ENCODE data around the gene AATK. TPM values are rescaled to one million over a fixed set of nuclear protein-coding genes. Genes with fewer than 3 reads are reported as not detected.
"Not testable (repeated sequence)": the region's sequence is repeated elsewhere in the genome, so short reads cannot be mapped to it uniquely, and the experiment has no call there.

AATK gene
- total RNA-seq, 4 donors from 2014 or later, result 0.51 to 5.9 (median 3.0) TPM

DNA sequence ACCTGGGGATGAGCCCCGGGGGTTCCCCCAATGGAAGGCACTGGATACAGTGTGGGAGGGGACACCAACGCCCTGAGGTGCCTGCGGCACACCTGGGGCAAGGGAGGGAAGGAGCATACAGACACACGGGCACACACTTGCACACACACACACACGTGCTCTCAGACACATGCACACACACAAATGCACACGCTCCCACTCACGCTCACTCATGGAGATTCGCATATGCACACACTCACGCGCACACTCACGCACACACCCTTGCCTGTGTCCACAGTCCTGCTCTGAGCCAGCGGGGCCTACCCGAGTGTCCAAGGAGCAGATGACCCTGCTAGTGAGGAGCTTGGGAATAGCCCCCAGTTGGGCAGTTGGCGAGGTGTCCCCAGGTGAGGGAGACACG, 17.4 kb downstream of the AATK start:
- Histone ChIP-seq H3K27ac (no peak overlapping the region), H3K36me3 (no peaks in the 10 kb centered on the region), H3K9me3 (no peaks in the 10 kb centered on the region), H3K27me3 (no peaks in the 10 kb centered on the region), H3K4me3 (no peak overlapping the region), H3K4me1 (no peaks in the 10 kb centered on the region)
- TF ChIP-seq, protein P1, sequence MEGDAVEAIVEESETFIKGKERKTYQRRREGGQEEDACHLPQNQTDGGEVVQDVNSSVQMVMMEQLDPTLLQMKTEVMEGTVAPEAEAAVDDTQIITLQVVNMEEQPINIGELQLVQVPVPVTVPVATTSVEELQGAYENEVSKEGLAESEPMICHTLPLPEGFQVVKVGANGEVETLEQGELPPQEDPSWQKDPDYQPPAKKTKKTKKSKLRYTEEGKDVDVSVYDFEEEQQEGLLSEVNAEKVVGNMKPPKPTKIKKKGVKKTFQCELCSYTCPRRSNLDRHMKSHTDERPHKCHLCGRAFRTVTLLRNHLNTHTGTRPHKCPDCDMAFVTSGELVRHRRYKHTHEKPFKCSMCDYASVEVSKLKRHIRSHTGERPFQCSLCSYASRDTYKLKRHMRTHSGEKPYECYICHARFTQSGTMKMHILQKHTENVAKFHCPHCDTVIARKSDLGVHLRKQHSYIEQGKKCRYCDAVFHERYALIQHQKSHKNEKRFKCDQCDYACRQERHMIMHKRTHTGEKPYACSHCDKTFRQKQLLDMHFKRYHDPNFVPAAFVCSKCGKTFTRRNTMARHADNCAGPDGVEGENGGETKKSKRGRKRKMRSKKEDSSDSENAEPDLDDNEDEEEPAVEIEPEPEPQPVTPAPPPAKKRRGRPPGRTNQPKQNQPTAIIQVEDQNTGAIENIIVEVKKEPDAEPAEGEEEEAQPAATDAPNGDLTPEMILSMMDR (IDR thresholded peaks at IDR 0.05), result no peak
- TF ChIP-seq POLR2A (IDR thresholded peaks at IDR 0.05), result no peak
- intact Hi-C loops (cut with DNase I; ENCODE audit: low total_unique reads), result no loop called here
- DNase-seq, result no peak

DNA sequence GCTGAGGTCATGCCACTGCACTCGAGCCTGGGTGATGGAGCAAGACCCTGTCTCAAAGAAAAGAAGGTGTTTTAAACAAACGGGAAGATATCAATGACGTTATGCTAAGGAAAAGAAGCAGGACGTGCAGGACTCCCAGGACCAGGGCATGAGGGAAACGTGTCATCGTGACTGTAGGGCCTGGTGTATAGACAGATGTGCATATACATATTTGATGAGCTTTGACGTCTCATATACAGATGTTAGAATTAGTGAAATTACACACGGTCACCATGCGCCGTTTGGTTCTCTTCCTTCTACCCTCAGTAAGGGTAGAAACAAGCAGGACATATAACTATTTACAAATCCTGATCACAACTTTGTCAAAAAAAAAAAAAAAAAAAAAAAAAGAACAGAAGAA, 18.3 kb downstream of the AATK start:
- TF ChIP-seq, protein P1 (IDR thresholded peaks at IDR 0.05), result no peak
- TF ChIP-seq POLR2A (IDR thresholded peaks at IDR 0.05), result no peak
- no peaks in the 10 kb centered on the region for H3K9me3 ChIP-seq
- intact Hi-C loops (cut with DNase I; ENCODE audit: low total_unique reads), result no loop called here
- no peaks in the 10 kb centered on the region for H3K36me3 ChIP-seq
- H3K4me1 ChIP-seq, result peaks cover 0 to 4% of the 10 kb centered on the region in 2 donors
- no peak for DNase-seq
- no peak overlapping the region for H3K4me3 ChIP-seq
- no peaks in the 10 kb centered on the region for H3K27me3 ChIP-seq
- no peak overlapping the region for H3K27ac ChIP-seq

DNA sequence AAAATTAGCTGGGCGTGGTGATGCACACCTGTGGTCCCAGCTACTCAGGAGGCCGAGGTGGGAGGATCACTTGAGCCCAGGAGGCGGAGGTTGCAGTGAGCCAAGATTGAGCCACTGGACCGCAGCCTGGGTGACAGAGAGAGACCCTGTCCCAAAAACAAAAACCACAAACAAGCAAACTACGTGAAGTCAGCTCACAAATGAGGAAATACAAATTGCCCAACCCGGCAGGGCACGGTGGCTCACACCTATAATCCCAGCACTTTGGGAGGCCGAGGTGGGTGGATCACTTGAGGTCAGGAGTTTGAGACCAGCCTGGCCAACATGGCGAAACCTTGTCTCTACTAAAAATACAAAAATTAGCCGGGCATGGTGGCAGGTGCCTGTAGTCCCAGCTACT, 19.8 kb downstream of the AATK start:
- H3K36me3 ChIP-seq; H3K9me3 ChIP-seq; H3K4me1 ChIP-seq; H3K27me3 ChIP-seq; H3K27ac ChIP-seq; H3K4me3 ChIP-seq; intact Hi-C loops (cut with DNase I; ENCODE audit: low total_unique reads); DNase-seq: not testable (repeated sequence)

DNA sequence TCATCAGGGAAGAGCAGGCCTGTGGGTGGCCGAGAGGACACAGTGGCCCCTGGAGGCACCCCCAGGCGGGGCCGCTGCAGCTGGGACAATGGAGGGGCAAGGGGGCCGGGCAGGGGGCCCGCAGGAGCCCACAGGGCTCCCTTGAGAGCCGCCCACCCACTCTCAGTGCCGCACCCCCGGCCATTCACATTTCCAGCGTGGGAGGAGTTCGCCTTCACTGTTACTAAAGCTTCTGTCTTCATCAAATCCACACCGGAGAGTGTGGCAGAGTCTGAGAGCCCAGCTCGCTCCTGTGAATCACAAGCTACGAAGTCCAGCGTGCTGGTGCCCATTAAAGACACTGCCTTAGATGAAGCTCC, 21.6 kb downstream of the AATK start:
- Histone ChIP-seq H3K27ac (no peak overlapping the region), H3K27me3 (no peaks in the 10 kb centered on the region), H3K9me3 (no peaks in the 10 kb centered on the region), H3K4me3 (no peak overlapping the region), H3K36me3 (no peaks in the 10 kb centered on the region), H3K4me1 (peaks cover 0 to 4% of the 10 kb centered on the region in 2 donors)
- TF ChIP-seq POLR2A (IDR thresholded peaks at IDR 0.05), result no peak
- TF ChIP-seq, protein P1 (IDR thresholded peaks at IDR 0.05), result no peak
- intact Hi-C loops (cut with DNase I; ENCODE audit: low total_unique reads), result no loop called here
- no peak for DNase-seq

DNA sequence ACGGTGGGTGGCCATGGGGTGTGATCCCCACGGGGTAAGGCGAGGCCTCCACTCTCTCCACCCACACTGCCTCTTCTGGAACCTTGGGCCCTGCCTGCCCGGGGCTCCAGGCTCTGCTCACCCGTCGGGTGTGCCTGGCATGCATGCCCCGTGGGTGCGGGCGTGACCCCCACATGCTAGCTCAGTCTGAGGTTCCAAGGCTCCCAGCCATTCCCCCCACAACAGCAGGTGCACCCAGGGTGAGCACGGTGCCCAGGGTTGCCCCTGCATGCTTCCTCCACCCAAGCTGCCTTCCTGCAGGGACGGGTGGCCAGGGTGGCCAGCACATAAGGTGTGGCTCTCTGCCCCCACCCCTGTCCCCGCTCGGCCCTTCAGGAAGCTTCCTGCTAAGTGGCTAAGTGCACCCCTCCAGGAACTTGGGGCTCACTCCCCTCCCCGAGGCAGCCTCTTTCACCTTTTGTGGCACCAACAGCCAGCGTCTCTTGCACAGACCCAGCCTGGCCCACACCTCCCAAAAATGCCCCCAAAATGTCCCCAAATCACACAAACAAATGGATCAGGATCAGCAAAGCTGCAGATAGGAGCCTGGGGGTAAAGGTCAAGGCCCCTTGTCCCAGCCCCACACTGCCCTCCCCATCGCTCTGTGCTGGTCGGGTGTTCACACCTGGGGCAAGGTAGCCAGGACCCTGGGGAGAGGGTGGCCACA, 22.2 kb downstream of the AATK start:
- Histone ChIP-seq H3K27me3 (no peaks in the 10 kb centered on the region), H3K27ac (no peak overlapping the region), H3K9me3 (no peaks in the 10 kb centered on the region), H3K4me3 (no peak overlapping the region), H3K36me3 (no peaks in the 10 kb centered on the region), H3K4me1 (peaks cover 0 to 4% of the 10 kb centered on the region in 2 donors)
- DNase-seq, result no peak
- TF ChIP-seq, protein P1 (IDR thresholded peaks at IDR 0.05), result no peak
- no peak for TF ChIP-seq POLR2A (IDR thresholded peaks at IDR 0.05)
- intact Hi-C loops (cut with DNase I; ENCODE audit: low total_unique reads), result no loop called here

DNA sequence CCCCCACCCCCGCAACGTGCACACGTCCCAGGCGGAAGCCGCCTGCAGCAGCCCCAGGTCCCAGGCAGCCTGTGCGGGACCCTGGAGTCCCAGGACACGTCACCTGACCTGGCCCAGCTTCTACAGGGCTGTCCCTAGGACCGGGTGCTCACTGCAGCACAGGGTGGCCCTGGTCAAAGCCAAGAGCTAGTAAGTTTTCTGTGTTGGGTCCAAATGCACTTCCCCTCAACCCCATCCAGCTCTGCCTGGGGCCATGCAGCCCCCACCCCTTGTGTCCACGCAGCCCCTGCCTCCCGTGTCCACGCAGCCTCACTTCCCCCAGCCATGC, 22.9 kb downstream of the AATK start:
- no peak for DNase-seq
- Histone ChIP-seq H3K4me1 (peaks cover 0 to 4% of the 10 kb centered on the region in 2 donors), H3K36me3 (no peaks in the 10 kb centered on the region), H3K4me3 (no peak overlapping the region), H3K27ac (no peak overlapping the region), H3K27me3 (no peaks in the 10 kb centered on the region), H3K9me3 (no peaks in the 10 kb centered on the region)
- TF ChIP-seq, protein P1 (IDR thresholded peaks at IDR 0.05), result no peak
- no peak for TF ChIP-seq POLR2A (IDR thresholded peaks at IDR 0.05)
- intact Hi-C loops (cut with DNase I; ENCODE audit: low total_unique reads), result no loop called here
